Natural killer cell (primary cell): Measurements from ENCODE around the gene ACTRT3. TPM values are rescaled to one million over a fixed set of nuclear protein-coding genes. Genes with fewer than 3 reads are reported as not detected.

Experiments used
- ATAC-seq, 3 donors: fragments of 150-1000 bp in 2 of 3; fragments of 200-7000 bp in 1 of 3; cut with Tn5 transposase; 1 replicate in 1 of 3; 2 replicates in 2 of 3; pipeline ENCODE4 v1.10.0; 2021; ENCODE audit warnings: mild to moderate bottlenecking in 2 of 3, moderate library complexity in 2 of 3
- DNase-seq, 2 donors: peaks; one replicate each; pipeline versions ENCODE4 v3.0.0 to v3.0.0-alpha.2; 2013 to 2021; ENCODE audit warnings: mixed read lengths in 1 of 2
- H3K27ac ChIP-seq: one replicate; pipeline ENCODE4 v1.5.1; 2013; ENCODE audit warnings: mild to moderate bottlenecking, low read length
- H3K27me3 ChIP-seq: one replicate; pipeline ENCODE4 v1.6.1; 2013; ENCODE audit warnings: low read length; ENCODE audit not compliant: control insufficient read depth, insufficient read depth
- H3K36me3 ChIP-seq: one replicate; pipeline ENCODE4 v1.6.1; 2013; ENCODE audit warnings: low read length; ENCODE audit not compliant: control insufficient read depth, insufficient read depth
- H3K4me1 ChIP-seq: one replicate; pipeline ENCODE4 v1.6.1; 2013; ENCODE audit warnings: low read length; ENCODE audit not compliant: control insufficient read depth, insufficient read depth
- H3K4me3 ChIP-seq: one replicate; pipeline ENCODE4 v1.5.1; 2013; ENCODE audit warnings: low read length
- H3K9me3 ChIP-seq: one replicate; pipeline ENCODE4 v1.6.1; 2013; ENCODE audit warnings: low read length; ENCODE audit not compliant: control insufficient read depth, insufficient read depth
- H3K27ac Mint-ChIP-seq, 2 donors: one replicate each; pipeline ENCODE4 v1.8.0; 2022; ENCODE audit warnings: mild to moderate bottlenecking in 2 of 2, mixed read lengths in 2 of 2, moderate library complexity in 1 of 2
- H3K27me3 Mint-ChIP-seq, 2 donors: one replicate each; pipeline ENCODE4 v1.8.0; 2022; ENCODE audit warnings: low read depth in 2 of 2, mixed read lengths in 2 of 2
- H3K36me3 Mint-ChIP-seq: one replicate; pipeline ENCODE4 v1.8.0; 2022; ENCODE audit warnings: mixed read lengths
- H3K4me1 Mint-ChIP-seq, 2 donors: one replicate each; pipeline ENCODE4 v1.8.0; 2022; ENCODE audit warnings: mixed read lengths in 2 of 2
- H3K4me3 Mint-ChIP-seq: one replicate; pipeline ENCODE4 v1.8.0; 2022; ENCODE audit warnings: mild to moderate bottlenecking, moderate library complexity, mixed read lengths
- H3K9me3 Mint-ChIP-seq, 2 donors: one replicate each; pipeline ENCODE4 v1.8.0; 2022; ENCODE audit warnings: mixed read lengths in 2 of 2
- CTCF ChIP-seq: fragments of 200-600 bp; IDR thresholded peaks from one replicate; pipeline ENCODE4 v1.8.0; 2022; ENCODE audit warnings: antibody characterized with exemption
- WGBS: methylation state at CpG from one replicate; pipeline ENCODE4 v1.1.7; 2013; ENCODE audit warnings: missing lambda C conversion rate; ENCODE audit not compliant: insufficient coverage; 5-methylcytosine and 5-hydroxymethylcytosine counted together
- intact Hi-C: fragments of 100-400 bp; cut with micrococcal nuclease; formaldehyde crosslinking; loops from one replicate; pipeline ENCODE4 v1.14.2; 2022
- total RNA-seq, 4 donors: library from RNA; stranded (reverse); fragments of 120-200 nt in 1 of 4; gene quantifications; one replicate each; pipeline versions ENCODE4 v1.2.3 to v1.2.4, GENCODE V29; 2013 to 2022

ACTRT3 gene
- total RNA-seq, 3 donors from 2014 or later (not counting 1 experiment from before 2014, with no cell fraction given): 0.68 TPM; not detected in 2

GRCh38 chr3:169813757-169814517 is 44.6 kb upstream of the ACTRT3 start:
- WGBS: 53% methylated on average over 27 of the region's 27 CpGs
- H3K27ac ChIP-seq: peak overlapping the region; percentile 63
- Mint-ChIP-seq H3K4me1 (peaks cover 23 to 30% of the 10 kb centered on the region in 2 donors), H3K27me3 (peaks cover 26 to 29% of the 10 kb centered on the region in 2 donors), H3K9me3 (peaks cover 0 to 3% of the 10 kb centered on the region in 2 donors), H3K36me3 (peaks cover 13% of the 10 kb centered on the region), H3K4me3 (peak overlapping the region; percentile 97), H3K27ac (peak overlapping the region; percentile 76 to 80)
- peak; percentile 83 to 89 (median 88) for ATAC-seq
- H3K9me3 ChIP-seq: no peaks in the 10 kb centered on the region
- H3K36me3 ChIP-seq: no peaks in the 10 kb centered on the region
- intact Hi-C loops: loop anchor here (5.0 kb wide), 1 partner anchor 42 kb away; the partner anchor contains the start of gene MYNN
- H3K27me3 ChIP-seq: no peaks in the 10 kb centered on the region
- peak overlapping the region; percentile 49 for H3K4me3 ChIP-seq
- peak; percentile 45 to 88 for DNase-seq
- peak; percentile 54 for TF ChIP-seq CTCF
- peaks cover 27% of the 10 kb centered on the region for H3K4me1 ChIP-seq

- DNase-seq (peak in 1 of 2 donors; percentile 15), ATAC-seq (no peak)
- Mint-ChIP-seq H3K27ac (peak overlapping the region; percentile 76 to 80), H3K36me3 (peaks cover 13% of the 10 kb centered on the region), H3K4me1 (peaks cover 23 to 30% of the 10 kb centered on the region in 2 donors), H3K9me3 (peaks cover 0 to 3% of the 10 kb centered on the region in 2 donors), H3K4me3 (peak overlapping the region; percentile 97), H3K27me3 (peaks cover 22% of the 10 kb centered on the region in 2 donors)
- Histone ChIP-seq H3K4me3 (peak overlapping the region; percentile 49), H3K4me1 (peaks cover 27% of the 10 kb centered on the region), H3K36me3 (no peaks in the 10 kb centered on the region), H3K27me3 (no peaks in the 10 kb centered on the region), H3K27ac (peak overlapping the region; percentile 34), H3K9me3 (no peaks in the 10 kb centered on the region)
- TF ChIP-seq CTCF: no peak
- intact Hi-C loops: loop anchor here (5.0 kb wide), 1 partner anchor 41 kb away; the partner anchor contains the start of gene MYNN
- WGBS: 25% methylated on average over 7 of the region's 8 CpGs
Observed at GRCh38 chr3:169813278-169813677, 43.9 kb upstream of the ACTRT3 start.

DNA sequence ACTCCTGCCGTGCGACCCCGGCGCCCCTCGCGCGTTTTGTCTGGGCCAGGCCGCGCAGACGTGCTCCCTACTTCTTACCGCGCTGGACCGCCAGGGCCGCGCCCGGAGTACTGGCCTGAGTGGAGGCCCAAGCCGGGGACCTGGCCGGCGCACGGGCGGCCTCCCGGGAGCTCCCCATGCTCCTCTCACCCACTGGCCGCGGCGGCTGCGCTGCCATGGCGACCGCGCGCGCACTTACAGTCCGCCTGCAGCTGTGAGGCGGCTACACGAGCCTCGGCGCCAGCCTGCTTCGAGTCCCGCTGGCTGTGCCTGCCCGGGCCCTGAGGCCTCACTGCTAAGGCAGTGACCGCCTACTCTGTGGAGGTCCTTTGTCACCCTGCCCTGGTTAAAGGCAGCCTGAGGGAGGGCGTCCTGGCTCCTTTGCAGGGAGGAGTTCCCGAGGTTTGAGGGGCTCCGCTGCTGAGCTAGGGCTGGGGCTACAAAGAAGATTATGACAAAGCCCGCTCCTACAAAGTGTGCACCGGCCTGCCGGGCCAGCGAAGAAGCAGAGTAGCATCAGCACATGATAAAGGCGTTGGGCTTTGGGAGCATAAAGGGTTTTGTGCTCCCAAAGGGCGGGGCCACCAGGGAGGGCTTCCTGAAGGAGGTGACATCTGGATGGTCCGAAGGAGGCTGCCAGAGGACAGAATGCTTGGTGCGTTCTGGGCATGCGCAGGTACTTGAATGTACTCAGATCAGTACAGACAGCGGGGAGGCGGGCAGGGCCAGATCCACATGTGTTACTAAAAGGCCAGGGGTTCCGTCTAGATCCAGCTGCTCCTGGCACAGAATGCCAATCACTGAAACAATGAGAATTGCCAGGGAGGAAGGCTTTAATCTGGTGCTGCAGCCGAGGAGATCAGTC is 43.2 kb upstream of the ACTRT3 start, which contains the start of the genes LRRC34 and LRRIQ4:
TSS of gene LRRC34 (minus strand) at position 573 of the 904 bp plus-strand sequence. CDS start at position 217, 356 bp downstream.
TSS of gene LRRIQ4 (plus strand) at position 539 of the 904 bp plus-strand sequence. CDS start 9,052 bp downstream, outside the sequence.
- peaks cover 27% of the 10 kb centered on the region for H3K4me1 ChIP-seq
- WGBS: 3% methylated on average over 56 of the region's 56 CpGs
- ATAC-seq: peak; percentile 65 to 74 (median 71)
- TF ChIP-seq CTCF: no peak
- Mint-ChIP-seq H3K27me3 (peaks cover 15 to 16% of the 10 kb centered on the region in 2 donors), H3K4me3 (peak within 1 kb of the TSS; percentile 97), H3K27ac (peak within 1 kb of the TSS; percentile 76 to 80), H3K4me1 (peaks cover 23 to 30% of the 10 kb centered on the region in 2 donors), H3K36me3 (peaks cover 13% of the 10 kb centered on the region), H3K9me3 (peaks cover 0 to 3% of the 10 kb centered on the region in 2 donors)
- peak within 1 kb of the TSS; percentile 49 for H3K4me3 ChIP-seq
- DNase-seq: peak; percentile 46 to 79
- H3K27me3 ChIP-seq: no peaks in the 10 kb centered on the region
- intact Hi-C loops: loop anchor here (5.0 kb wide), 1 partner anchor 40 kb away; the partner anchor contains the start of gene MYNN
- no peaks in the 10 kb centered on the region for H3K9me3 ChIP-seq
- peak within 1 kb of the TSS; percentile 34 for H3K27ac ChIP-seq
- H3K36me3 ChIP-seq: no peaks in the 10 kb centered on the region
